ENCODE data around the gene ZNF429.
"Not testable (repeated sequence)": the region's sequence is repeated elsewhere in the genome, so short reads cannot be mapped to it uniquely, and the experiment has no call there.

The ZNF429 gene

GRCh38 chr19:21513651-21514050, 8.2 kb downstream of the ZNF429 start:
- no peak for DNase-seq (ENCODE audit: low read depth)

- DNase-seq (ENCODE audit: low read depth): no peak
These were observed 14.1 kb downstream of the ZNF429 start for GRCh38 chr19:21519488-21519887.

- DNase-seq (ENCODE audit: low read depth): no peak
These were observed 27.5 kb downstream of the ZNF429 start for GRCh38 chr19:21532904-21533303.

GRCh38 chr19:21536741-21537290, 31.4 kb downstream of the ZNF429 start:
- not testable (repeated sequence) for DNase-seq (ENCODE audit: low read depth)

- no peak for DNase-seq (ENCODE audit: low read depth)
These were observed 54.0 kb downstream of the ZNF429 start for GRCh38 chr19:21559444-21559843.

- no peak for DNase-seq (ENCODE audit: low read depth)
These were observed 59.0 kb downstream of the ZNF429 start for GRCh38 chr19:21564406-21564805.

GRCh38 chr19:21566073-21566472, 60.7 kb downstream of the ZNF429 start:
- no peak for DNase-seq (ENCODE audit: low read depth)

- DNase-seq (ENCODE audit: low read depth): not testable (repeated sequence)
These were observed 62.4 kb downstream of the ZNF429 start for GRCh38 chr19:21567806-21568205.

GRCh38 chr19:21568816-21569493, 63.6 kb downstream of the ZNF429 start:
- peak; percentile 48 for DNase-seq (ENCODE audit: low read depth)

GRCh38 chr19:21569494-21569865, 64.1 kb downstream of the ZNF429 start:
- DNase-seq (ENCODE audit: low read depth): peak; percentile 6

- no peak for DNase-seq (ENCODE audit: low read depth)
These were observed 65.9 kb downstream of the ZNF429 start for GRCh38 chr19:21571316-21571715.

GRCh38 chr19:21574607-21575006, 69.2 kb downstream of the ZNF429 start:
- no peak for DNase-seq (ENCODE audit: low read depth)

- DNase-seq (ENCODE audit: low read depth): no peak
These were observed 71.1 kb downstream of the ZNF429 start for GRCh38 chr19:21576481-21576880.

- no peak for DNase-seq (ENCODE audit: low read depth)
These were observed 74.7 kb downstream of the ZNF429 start for GRCh38 chr19:21580101-21580500.

GRCh38 chr19:21580818-21581217, 75.4 kb downstream of the ZNF429 start:
- no peak for DNase-seq (ENCODE audit: low read depth)

GRCh38 chr19:21581646-21582240, 76.3 kb downstream of the ZNF429 start:
- DNase-seq (ENCODE audit: low read depth): no peak

- DNase-seq (ENCODE audit: low read depth): no peak
These were observed 79.1 kb downstream of the ZNF429 start for GRCh38 chr19:21584537-21584936.

GRCh38 chr19:21585281-21585890, 80.0 kb downstream of the ZNF429 start:
- no peak for DNase-seq (ENCODE audit: low read depth)

GRCh38 chr19:21586311-21587116, 81.1 kb downstream of the ZNF429 start:
- no peak for DNase-seq (ENCODE audit: low read depth)

GRCh38 chr19:21587117-21587461, 81.7 kb downstream of the ZNF429 start:
- DNase-seq (ENCODE audit: low read depth): no peak

GRCh38 chr19:21587549-21587948, 82.1 kb downstream of the ZNF429 start:
- no peak for DNase-seq (ENCODE audit: low read depth)

- DNase-seq (ENCODE audit: low read depth): no peak
These were observed 82.7 kb downstream of the ZNF429 start for GRCh38 chr19:21588065-21588601.

All from stimulated activated CD8-positive, alpha-beta memory T cell treated with anti-CD3 and anti-CD28 coated beads, Interleukin-12 subunit alpha, Interleukin-12 subunit beta, amount 100 ng/mL, for 4 hours (primary cell).